Spleen (tissue), 13 donors: Measurements from ENCODE around the gene POLG. TPM values are rescaled to one million over a fixed set of nuclear protein-coding genes. Genes with fewer than 3 reads are reported as not detected.

ENCODE experiments used
- DNase-seq: peaks from one replicate; pipeline ENCODE4 v3.0.0-alpha.2; 2020
- H3K27ac ChIP-seq, 8 donors: fragments of 200-600 bp; sonication (generic) in 7 of 8; 1 replicate in 4 of 8; 2 replicates in 4 of 8; pipeline versions ENCODE4 v1.5.0 to v1.8.0; 2016 to 2021; ENCODE audit warnings: inconsistent platforms in 4 of 8, mild to moderate bottlenecking in 4 of 8, moderate library complexity in 1 of 8
- H3K27me3 ChIP-seq, 7 donors: fragments of 200-600 bp; sonication (generic) in 6 of 7; replicated peaks in 1 of 7; 1 replicate in 4 of 7; 2 replicates in 3 of 7; pipeline versions ENCODE4 v1.5.0 to v1.8.0; 2016 to 2021; ENCODE audit warnings: inconsistent platforms in 3 of 7, mild to moderate bottlenecking in 1 of 7
- H3K36me3 ChIP-seq, 6 donors: fragments of 200-600 bp; sonication (generic) in 5 of 6; 1 replicate in 4 of 6; 2 replicates in 2 of 6; pipeline versions ENCODE4 v1.5.0 to v1.8.0; 2016 to 2021; ENCODE audit warnings: inconsistent platforms in 2 of 6
- H3K4me1 ChIP-seq, 6 donors: fragments of 200-600 bp; sonication (generic) in 5 of 6; 1 replicate in 3 of 6; 2 replicates in 3 of 6; pipeline versions ENCODE4 v1.5.0 to v1.8.0; 2016 to 2021; ENCODE audit warnings: inconsistent platforms in 3 of 6
- H3K4me3 ChIP-seq, 8 donors: fragments of 200-600 bp; sonication (generic) in 7 of 8; 1 replicate in 4 of 8; 2 replicates in 4 of 8; pipeline versions ENCODE4 v1.5.0 to v1.8.0; 2016 to 2021; ENCODE audit warnings: inconsistent platforms in 4 of 8, mild to moderate bottlenecking in 4 of 8, moderate library complexity in 2 of 8
- H3K9me3 ChIP-seq, 8 donors: fragments of 200-600 bp; sonication (generic) in 7 of 8; 1 replicate in 4 of 8; 2 replicates in 4 of 8; pipeline versions ENCODE4 v1.5.0 to v1.8.0; 2016 to 2021; ENCODE audit warnings: inconsistent platforms in 4 of 8
- POLR2A ChIP-seq, 3 donors: fragments of 450-650 bp; IDR thresholded peaks; one replicate each; pipeline ENCODE4 v1.5.1; 2017; ENCODE audit warnings: antibody characterized with exemption in 3 of 3, mild to moderate bottlenecking in 1 of 3
- POLR2AphosphoS5 ChIP-seq, 3 donors: sonication (generic); formaldehyde crosslinking; IDR thresholded peaks; one replicate each; pipeline ENCODE4 v1.5.1; 2017; ENCODE audit warnings: antibody characterized with exemption in 3 of 3
- WGBS, 5 donors: extraction: QIAGEN DNeasy Blood & Tissue Kit in 3 of 5; methylation state at CpG; one replicate each; pipeline versions ENCODE4 v1.1.5 to v1.1.7; 2013 to 2018; 5-methylcytosine and 5-hydroxymethylcytosine counted together
- intact Hi-C: fragments of 100-400 bp; cut with DNase I; formaldehyde crosslinking; loops from one replicate; pipeline ENCODE4 v1.15.0; 2023; ENCODE audit warnings: low total_unique reads
- long read RNA-seq, 2 donors: transcript quantifications; one replicate each; lab custom pipeline, GENCODE V29; 2026
- polyA plus RNA-seq, 3 donors: library from polyadenylated mRNA; stranded (reverse); fragments of 200-250 nt; gene quantifications; one replicate each; pipeline ENCODE4 v1.2.1, GENCODE V29; 2013
- total RNA-seq, 7 donors: library from RNA; depleted of rRNA in 3 of 7; stranded (reverse); fragments of >200 nt in 3 of 7; fragmentation: NEBNext Ultra II Directional in 4 of 7; extraction: Animal tissue kit (Norgen Biotek cat#: 25700) in 4 of 7; gene quantifications; one replicate each; pipeline versions ENCODE4 v1.1.0 to v1.2.1, GENCODE V29; 2016 to 2021
- TF ChIP-seq, protein P1 (sequence below), 11 experiments: fragments of 200-600 bp in 7 of 11; fragments of 450-650 bp in 4 of 11; sonication (generic) in 4 of 11; IDR thresholded peaks in 8 of 11; conservative IDR thresholded peaks in 3 of 11; 1 replicate in 7 of 11; 2 replicates in 4 of 11; pipeline versions ENCODE4 v1.4.0 to v1.8.0; 2016 to 2021; ENCODE audit warnings: antibody characterized with exemption in 11 of 11, inconsistent platforms in 4 of 11, mild to moderate bottlenecking in 1 of 11
- donor health status: healthy with polysubstance abuse.
- donor health status: DM: no; HTN: no; CAD: no; lungs with moderate emphysema.
- donor health status: DM: no; HTN: no; CAD: no.
- donor health status: Bipolar disorder and iron deficiency.
- donor health status: healthy.
- donor health status: DM: no; HTN: no; CAD: no.
- donor health status: DM: yes; HTN: yes; CAD: no.

POLG gene
- total RNA-seq = 100 to 1,000 TPM in 1 of 7 donors, 10 to 100 TPM in 6; 63.3 to 105 (median 74.0) TPM
- 10 to 100 TPM; 38.3 to 57.7 (median 54.9) TPM for polyA plus RNA-seq
- long read RNA-seq, donor 1, full-length matches to known transcripts = 8 of 8 reads
- long read RNA-seq, donor 1, partial matches to known transcripts = 0 of 8 reads
- long read RNA-seq, donor 1, other reads (novel, unspliced or antisense) = 0 of 8 reads
- long read RNA-seq, donor 2, partial matches to known transcripts = 0 of 4 reads
- long read RNA-seq, donor 2, other reads (novel, unspliced or antisense) = 0 of 4 reads

DNA sequence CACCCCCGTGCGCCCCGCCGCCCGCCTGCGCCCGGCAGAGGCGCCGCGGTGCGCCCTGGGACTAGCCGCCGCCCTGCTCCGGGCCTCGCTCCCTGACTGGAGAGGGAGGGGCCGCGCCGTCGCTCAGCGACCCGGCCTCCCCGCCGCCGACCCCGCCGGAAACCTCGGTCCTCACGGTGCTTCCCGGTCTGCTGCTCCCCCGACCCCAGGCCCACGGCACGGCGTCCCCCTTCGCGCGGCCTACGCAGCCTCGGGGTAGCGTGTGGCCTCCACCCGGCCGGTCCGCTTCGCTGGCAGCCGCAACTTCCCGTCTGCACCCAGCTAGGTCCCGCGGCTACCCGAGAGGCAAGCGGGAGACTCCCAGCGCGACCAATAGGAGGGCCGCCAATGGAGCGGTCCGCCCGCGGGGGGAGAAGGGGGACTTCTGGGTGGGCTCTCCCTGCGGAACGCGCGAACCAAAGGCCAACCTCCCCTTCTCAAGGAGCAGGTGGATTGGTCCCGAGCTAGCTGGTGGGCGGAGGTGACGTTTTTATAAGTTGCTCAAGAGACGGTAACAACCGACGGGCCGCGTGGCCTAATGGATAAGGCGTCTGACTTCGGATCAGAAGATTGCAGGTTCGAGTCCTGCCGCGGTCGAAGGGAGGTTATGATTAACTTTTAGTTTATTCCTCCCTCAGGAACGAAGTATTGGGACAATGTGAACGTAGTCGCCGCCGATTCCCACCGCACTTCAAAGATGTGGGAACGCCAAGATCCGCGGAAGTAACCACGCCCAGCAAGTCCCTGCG, at the start of gene POLG:
POLG (minus strand) TSS at position 315 of the 788 bp plus-strand sequence. CDS start 1,070 bp downstream, outside the sequence.
- intact Hi-C loops = no loop called here
- peak; percentile 100 for DNase-seq
- Histone ChIP-seq H3K4me1 (peaks cover 40 to 58% (median 52%) of the 10 kb centered on the region in 6 donors), H3K9me3 (no peaks in the 10 kb centered on the region), H3K36me3 (peaks cover 0 to 39% (median 33%) of the 10 kb centered on the region in 6 donors), H3K4me3 (peak within 1 kb of the TSS; percentile 78 to 95 (median 84)), H3K27me3 (no peaks in the 10 kb centered on the region), H3K27ac (peak within 1 kb of the TSS; percentile 80 to 98 (median 96))
- 0% methylated on average over 21 to 85 of the region's 85 CpGs for WGBS, 5 donors
- peak; percentile 99 for TF ChIP-seq POLR2AphosphoS5 (IDR thresholded peaks at IDR 0.05)
- TF ChIP-seq POLR2A (IDR thresholded peaks at IDR 0.05) = peak; percentile 22 to 93 (median 92)
- TF ChIP-seq, protein P1, sequence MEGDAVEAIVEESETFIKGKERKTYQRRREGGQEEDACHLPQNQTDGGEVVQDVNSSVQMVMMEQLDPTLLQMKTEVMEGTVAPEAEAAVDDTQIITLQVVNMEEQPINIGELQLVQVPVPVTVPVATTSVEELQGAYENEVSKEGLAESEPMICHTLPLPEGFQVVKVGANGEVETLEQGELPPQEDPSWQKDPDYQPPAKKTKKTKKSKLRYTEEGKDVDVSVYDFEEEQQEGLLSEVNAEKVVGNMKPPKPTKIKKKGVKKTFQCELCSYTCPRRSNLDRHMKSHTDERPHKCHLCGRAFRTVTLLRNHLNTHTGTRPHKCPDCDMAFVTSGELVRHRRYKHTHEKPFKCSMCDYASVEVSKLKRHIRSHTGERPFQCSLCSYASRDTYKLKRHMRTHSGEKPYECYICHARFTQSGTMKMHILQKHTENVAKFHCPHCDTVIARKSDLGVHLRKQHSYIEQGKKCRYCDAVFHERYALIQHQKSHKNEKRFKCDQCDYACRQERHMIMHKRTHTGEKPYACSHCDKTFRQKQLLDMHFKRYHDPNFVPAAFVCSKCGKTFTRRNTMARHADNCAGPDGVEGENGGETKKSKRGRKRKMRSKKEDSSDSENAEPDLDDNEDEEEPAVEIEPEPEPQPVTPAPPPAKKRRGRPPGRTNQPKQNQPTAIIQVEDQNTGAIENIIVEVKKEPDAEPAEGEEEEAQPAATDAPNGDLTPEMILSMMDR (IDR thresholded peaks at IDR 0.05 in 8 of 11, conservative IDR thresholded peaks at IDR 0.05 in 3 of 11) = peak in 3 of 11 experiments; percentile 6 to 45 (median 25)

DNA sequence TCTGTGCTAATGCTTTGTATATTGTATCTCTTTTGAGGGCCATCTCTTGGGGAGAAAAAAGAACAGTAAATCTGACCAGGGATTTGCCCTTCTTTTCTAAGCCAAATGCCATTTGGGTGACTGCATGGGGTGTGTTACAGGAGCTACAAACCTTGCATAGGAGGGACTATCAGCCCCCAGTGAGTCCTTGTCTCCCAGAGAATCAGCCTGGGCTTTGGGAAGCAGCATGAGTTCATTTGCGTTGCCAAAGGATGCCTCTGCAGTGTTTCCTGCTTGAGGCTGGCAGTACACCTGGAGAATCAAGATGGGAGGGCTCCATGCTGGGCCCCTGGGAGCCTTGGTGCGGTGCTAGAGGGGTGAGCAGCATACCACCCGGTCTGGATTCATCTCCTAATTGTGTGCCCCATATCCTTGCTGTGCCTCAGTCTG, 49.6 kb upstream of the POLG start:
- peak; percentile 47 for DNase-seq
- peaks cover 0 to 59% (median 24%) of the 10 kb centered on the region in 7 donors for H3K27me3 ChIP-seq
- TF ChIP-seq POLR2AphosphoS5 (IDR thresholded peaks at IDR 0.05) (no peak), POLR2A (IDR thresholded peaks at IDR 0.05) (no peak)
- TF ChIP-seq, protein P1 (IDR thresholded peaks at IDR 0.05 in 8 of 11, conservative IDR thresholded peaks at IDR 0.05 in 3 of 11) = no peak
- H3K36me3 ChIP-seq = no peaks in the 10 kb centered on the region
- no peak overlapping the region for H3K27ac ChIP-seq
- peaks cover 0 to 9% (median 4%) of the 10 kb centered on the region in 6 donors for H3K4me1 ChIP-seq
- no peaks in the 10 kb centered on the region for H3K9me3 ChIP-seq
- intact Hi-C loops = no loop called here
- H3K4me3 ChIP-seq = no peak overlapping the region
- 73 to 82% (median 80%) methylated on average over 1 to 3 of the region's 3 CpGs for WGBS, 5 donors

DNA sequence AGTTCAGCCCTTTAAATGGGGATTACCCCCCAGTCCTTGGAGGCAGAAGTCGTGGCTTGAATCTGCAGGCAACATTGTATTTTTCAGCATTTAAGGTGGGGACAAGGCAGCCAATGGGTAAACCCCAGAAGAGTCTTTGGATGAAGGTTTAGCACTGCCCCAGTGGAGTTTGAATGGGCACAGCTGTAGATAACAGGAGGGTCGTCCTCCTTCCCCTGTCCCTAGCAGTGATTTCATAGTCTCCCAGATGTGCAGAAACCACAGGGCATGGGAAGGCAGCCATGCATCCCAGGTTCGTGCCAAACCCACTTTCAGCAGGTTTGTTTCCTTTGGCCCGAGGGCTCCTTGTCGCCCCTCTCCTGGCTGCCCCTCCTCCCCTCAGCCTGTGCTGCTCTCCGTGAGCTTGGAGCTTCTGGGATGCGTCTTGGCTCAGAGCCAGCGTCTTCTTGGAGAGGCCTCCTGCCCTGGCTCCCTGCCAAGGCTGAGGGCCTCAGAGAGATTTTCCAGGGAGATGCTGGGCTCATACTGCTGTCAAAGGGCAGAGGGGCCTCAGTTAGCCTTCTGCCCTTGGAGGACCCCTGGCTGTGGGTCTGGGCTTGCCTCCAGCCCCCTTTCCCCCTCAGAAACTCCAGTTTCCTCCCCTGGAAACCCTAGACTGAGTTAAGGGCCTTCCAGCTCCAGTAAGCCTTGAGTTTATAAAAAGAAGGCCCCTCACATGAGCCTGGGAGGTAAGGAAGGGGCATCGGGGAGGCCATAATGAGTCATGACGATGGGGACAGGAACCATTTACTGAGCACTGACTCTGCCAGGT, 48.9 kb upstream of the POLG start:
- intact Hi-C loops = no loop called here
- Histone ChIP-seq H3K27me3 (peaks cover 0 to 59% (median 30%) of the 10 kb centered on the region in 7 donors), H3K27ac (no peak overlapping the region), H3K36me3 (no peaks in the 10 kb centered on the region), H3K4me1 (peaks cover 4 to 15% (median 11%) of the 10 kb centered on the region in 6 donors), H3K9me3 (no peaks in the 10 kb centered on the region), H3K4me3 (no peak overlapping the region)
- 39 to 57% (median 45%) methylated on average over 10 of the region's 10 CpGs for WGBS, 5 donors
- DNase-seq = peak; percentile 56
- TF ChIP-seq POLR2AphosphoS5 (IDR thresholded peaks at IDR 0.05) (no peak), POLR2A (IDR thresholded peaks at IDR 0.05) (no peak)
- TF ChIP-seq, protein P1 (IDR thresholded peaks at IDR 0.05 in 8 of 11, conservative IDR thresholded peaks at IDR 0.05 in 3 of 11) = no peak
